ENCODE measurements around the gene LAMTOR2.

DNA sequence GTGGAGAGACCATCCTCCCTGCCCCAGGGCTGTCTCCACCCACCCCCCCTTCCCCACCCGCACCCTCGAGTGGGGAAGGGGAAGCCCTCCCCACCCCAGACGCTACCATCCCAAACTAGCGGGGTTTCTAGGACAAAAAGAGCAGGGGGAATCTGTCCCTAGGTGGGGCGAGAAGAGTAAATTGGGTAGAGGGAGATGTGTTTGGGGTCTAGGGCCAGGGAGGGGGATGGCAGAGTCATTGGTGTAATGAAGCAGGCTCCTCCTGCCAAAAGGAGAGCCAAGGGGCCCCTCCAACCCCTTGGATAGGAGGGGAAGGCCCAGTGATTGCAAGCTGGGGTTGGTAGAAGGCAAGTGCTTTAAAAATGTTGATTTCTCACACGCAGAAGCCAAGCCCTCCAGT lies 17.7 kb downstream of the LAMTOR2 start:
- no peak for TF ChIP-seq POLR2A (IDR thresholded peaks at IDR 0.05; ENCODE audit: low read length)
- no peak for TF ChIP-seq GATA1 (IDR thresholded peaks at IDR 0.05; ENCODE audit: low read depth, low read length)
